ENCODE measurements around the gene SH2D5.

Gene SH2D5

DNA sequence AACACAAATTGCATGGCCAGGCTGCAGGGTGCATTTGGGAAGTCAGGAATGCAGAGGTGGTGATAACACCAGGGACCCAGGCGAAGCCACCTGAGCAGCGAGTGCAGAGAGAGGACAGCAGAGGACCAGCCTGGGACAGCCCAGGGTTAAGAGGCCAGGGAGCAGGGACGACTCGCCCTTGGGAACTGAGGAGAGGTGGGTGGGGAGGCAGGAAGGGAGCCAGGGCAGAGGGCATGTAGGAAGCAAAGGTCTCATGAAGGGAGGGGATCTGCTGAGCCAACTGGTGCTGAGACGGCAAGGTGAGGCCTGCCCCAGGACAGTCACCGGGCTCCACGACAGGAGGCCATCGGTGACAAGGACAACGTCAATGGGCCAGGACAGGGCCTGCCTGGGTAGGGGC lies 31.1 kb downstream of the SH2D5 start:
- Histone ChIP-seq H3K9ac (ENCODE audit: low read length) (no peak overlapping the region), H3K27me3 (ENCODE audit: control insufficient read depth, insufficient read depth, low read length) (no peaks in the 10 kb centered on the region), H3K4me1 (ENCODE audit: control insufficient read depth, insufficient read depth, low read length) (peaks cover 11% of the 10 kb centered on the region; the same call in 1 of the 2 replicates), H3K36me3 (ENCODE audit: control insufficient read depth, insufficient read depth, low read length) (peaks cover 17% of the 10 kb centered on the region; the same call in 1 of the 2 replicates), H3K4me3 (ENCODE audit: low read depth, low read length) (no peak overlapping the region), H3K27ac (ENCODE audit: low read depth, low read length) (no peak overlapping the region), H3K9me3 (ENCODE audit: control insufficient read depth, insufficient read depth, low read depth, low read length) (no peaks in the 10 kb centered on the region)

DNA sequence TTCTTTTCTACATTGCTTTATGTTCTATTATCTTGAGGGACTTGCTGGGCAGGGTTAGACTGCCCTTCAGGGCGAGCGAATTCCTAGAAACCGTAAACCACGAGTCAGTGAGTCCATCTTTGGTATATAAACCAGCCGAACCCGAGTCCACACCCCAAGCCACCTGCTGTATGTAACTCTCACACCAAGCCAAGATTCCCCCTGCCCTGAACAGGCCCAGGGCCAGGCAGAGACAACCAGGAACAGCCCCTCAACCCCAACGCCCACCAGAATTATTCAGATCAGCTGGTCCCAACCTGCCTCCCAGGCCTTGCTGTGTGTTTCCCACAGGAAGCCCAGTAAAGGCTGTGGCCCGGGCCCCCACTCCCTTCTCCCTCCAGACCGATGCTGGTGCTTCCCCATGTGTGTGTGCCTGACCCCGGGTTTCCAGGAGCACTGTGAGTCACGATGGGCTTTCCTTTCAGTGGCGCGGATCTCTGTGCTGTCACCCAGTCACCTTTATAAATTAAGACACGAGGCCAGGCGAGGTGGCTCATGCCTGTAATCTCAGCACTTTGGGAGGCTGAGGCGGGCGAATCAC lies 31.8 kb downstream of the SH2D5 start:
- H3K4me3 ChIP-seq (ENCODE audit: low read depth, low read length) = no peak overlapping the region
- peaks cover 17% of the 10 kb centered on the region; the same call in 1 of the 2 replicates for H3K36me3 ChIP-seq (ENCODE audit: control insufficient read depth, insufficient read depth, low read length)
- H3K4me1 ChIP-seq (ENCODE audit: control insufficient read depth, insufficient read depth, low read length) = peaks cover 11% of the 10 kb centered on the region; the same call in 1 of the 2 replicates
- no peaks in the 10 kb centered on the region for H3K27me3 ChIP-seq (ENCODE audit: control insufficient read depth, insufficient read depth, low read length)
- no peak overlapping the region for H3K9ac ChIP-seq (ENCODE audit: low read length)
- no peak overlapping the region for H3K27ac ChIP-seq (ENCODE audit: low read depth, low read length)
- H3K9me3 ChIP-seq (ENCODE audit: control insufficient read depth, insufficient read depth, low read depth, low read length) = no peaks in the 10 kb centered on the region

DNA sequence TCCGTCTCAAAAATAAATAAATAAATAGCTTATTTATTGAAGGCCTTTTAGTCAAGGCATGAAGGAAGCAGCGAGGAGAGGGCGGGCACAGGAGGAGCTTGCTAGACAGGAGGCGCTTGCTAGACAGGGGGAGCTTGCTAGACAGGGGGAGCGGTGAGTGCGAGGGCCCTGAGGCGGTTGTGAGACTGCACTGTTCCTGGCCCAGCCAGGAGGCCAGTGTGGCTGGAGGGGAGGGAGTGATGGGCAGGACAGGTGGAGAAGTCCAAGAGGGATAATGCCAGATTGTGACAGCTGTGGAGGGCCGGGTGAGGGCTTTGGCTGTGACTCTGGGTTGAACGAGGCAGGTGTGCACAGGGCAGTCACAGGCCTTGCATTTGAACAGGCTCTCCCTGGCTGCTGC lies 32.9 kb downstream of the SH2D5 start:
- H3K27ac ChIP-seq (ENCODE audit: low read depth, low read length) = no peak overlapping the region
- no peaks in the 10 kb centered on the region for H3K27me3 ChIP-seq (ENCODE audit: control insufficient read depth, insufficient read depth, low read length)
- H3K9ac ChIP-seq (ENCODE audit: low read length) = no peak overlapping the region
- H3K9me3 ChIP-seq (ENCODE audit: control insufficient read depth, insufficient read depth, low read depth, low read length) = no peaks in the 10 kb centered on the region
- H3K4me3 ChIP-seq (ENCODE audit: low read depth, low read length) = no peak overlapping the region
- H3K36me3 ChIP-seq (ENCODE audit: control insufficient read depth, insufficient read depth, low read length) = peaks cover 12% of the 10 kb centered on the region; the same call in 1 of the 2 replicates
- peaks cover 11% of the 10 kb centered on the region; the same call in 1 of the 2 replicates for H3K4me1 ChIP-seq (ENCODE audit: control insufficient read depth, insufficient read depth, low read length)

DNA sequence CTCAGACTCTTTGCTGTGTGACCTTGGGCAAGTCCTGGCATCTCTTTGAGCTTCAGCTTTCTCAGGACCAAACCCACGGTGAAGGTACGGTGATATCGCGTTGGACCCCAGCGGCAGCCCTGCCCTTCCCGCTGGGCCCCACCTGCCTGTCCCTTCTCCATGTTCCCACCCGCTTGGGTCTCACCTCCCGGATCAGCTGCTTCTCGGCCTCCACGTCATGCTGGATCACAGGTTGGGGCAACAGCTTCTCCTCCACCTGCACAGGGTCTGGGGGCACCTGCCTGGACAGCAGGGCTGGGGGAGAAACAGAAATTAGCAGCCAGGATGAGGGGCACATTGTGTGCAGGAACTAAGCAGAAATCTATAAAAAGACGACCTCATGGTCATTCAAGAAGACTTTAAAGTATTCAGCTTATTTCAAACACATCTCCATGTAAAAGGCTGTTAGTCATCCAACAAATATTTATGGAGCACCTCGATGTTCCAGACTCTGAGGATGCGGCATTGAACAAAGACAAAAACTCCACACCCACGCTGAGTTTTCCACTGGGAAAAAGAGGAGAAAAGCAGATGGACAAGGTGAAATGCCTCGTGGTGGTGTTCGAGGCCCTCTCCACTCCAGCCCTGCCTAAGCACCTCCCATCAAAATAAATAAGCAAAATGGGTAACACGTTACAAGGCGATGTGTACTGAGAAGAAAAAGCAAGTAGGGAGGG lies 34.1 kb downstream of the SH2D5 start:
- H3K9ac ChIP-seq (ENCODE audit: low read length) = peak overlapping the region; percentile 38
- H3K36me3 ChIP-seq (ENCODE audit: control insufficient read depth, insufficient read depth, low read length) = peaks cover 6% of the 10 kb centered on the region; the same call in 1 of the 2 replicates
- H3K4me1 ChIP-seq (ENCODE audit: control insufficient read depth, insufficient read depth, low read length) = peaks cover 11% of the 10 kb centered on the region; the same call in 1 of the 2 replicates
- H3K4me3 ChIP-seq (ENCODE audit: low read depth, low read length) = no peak overlapping the region
- H3K27me3 ChIP-seq (ENCODE audit: control insufficient read depth, insufficient read depth, low read length) = no peaks in the 10 kb centered on the region
- H3K27ac ChIP-seq (ENCODE audit: low read depth, low read length) = no peak overlapping the region; the same call in 1 of the 2 replicates
- H3K9me3 ChIP-seq (ENCODE audit: control insufficient read depth, insufficient read depth, low read depth, low read length) = no peaks in the 10 kb centered on the region

DNA sequence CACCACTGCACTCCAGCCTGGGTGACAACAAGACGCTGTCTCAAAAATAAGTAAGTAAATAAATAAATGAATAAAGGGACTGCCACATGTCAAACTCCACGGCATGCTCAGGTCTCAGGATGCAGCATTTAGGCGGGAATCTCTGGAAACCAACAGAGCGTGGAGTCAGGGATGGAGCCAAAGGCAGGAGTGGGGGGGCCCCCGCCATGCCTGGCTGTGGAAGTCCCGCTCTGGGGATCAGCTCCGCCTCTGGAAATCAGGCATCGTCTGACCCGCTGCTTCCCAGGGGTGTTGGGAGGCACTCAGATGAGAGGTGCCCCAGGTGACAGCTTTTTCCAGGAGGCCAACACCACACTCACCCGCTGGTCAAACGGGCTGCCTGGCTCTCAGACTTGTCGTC lies 34.9 kb downstream of the SH2D5 start:
- Histone ChIP-seq H3K36me3 (ENCODE audit: control insufficient read depth, insufficient read depth, low read length) (0 out of 2 replicates have a peak, but pooled peaks cover under 1% of the 10 kb centered on the region), H3K4me3 (ENCODE audit: low read depth, low read length) (no peak overlapping the region; the same call in 1 of the 2 replicates), H3K9ac (ENCODE audit: low read length) (peak overlapping the region; percentile 38), H3K27me3 (ENCODE audit: control insufficient read depth, insufficient read depth, low read length) (no peaks in the 10 kb centered on the region), H3K27ac (ENCODE audit: low read depth, low read length) (no peak overlapping the region), H3K4me1 (ENCODE audit: control insufficient read depth, insufficient read depth, low read length) (peaks cover 11% of the 10 kb centered on the region; the same call in 1 of the 2 replicates), H3K9me3 (ENCODE audit: control insufficient read depth, insufficient read depth, low read depth, low read length) (no peaks in the 10 kb centered on the region)

DNA sequence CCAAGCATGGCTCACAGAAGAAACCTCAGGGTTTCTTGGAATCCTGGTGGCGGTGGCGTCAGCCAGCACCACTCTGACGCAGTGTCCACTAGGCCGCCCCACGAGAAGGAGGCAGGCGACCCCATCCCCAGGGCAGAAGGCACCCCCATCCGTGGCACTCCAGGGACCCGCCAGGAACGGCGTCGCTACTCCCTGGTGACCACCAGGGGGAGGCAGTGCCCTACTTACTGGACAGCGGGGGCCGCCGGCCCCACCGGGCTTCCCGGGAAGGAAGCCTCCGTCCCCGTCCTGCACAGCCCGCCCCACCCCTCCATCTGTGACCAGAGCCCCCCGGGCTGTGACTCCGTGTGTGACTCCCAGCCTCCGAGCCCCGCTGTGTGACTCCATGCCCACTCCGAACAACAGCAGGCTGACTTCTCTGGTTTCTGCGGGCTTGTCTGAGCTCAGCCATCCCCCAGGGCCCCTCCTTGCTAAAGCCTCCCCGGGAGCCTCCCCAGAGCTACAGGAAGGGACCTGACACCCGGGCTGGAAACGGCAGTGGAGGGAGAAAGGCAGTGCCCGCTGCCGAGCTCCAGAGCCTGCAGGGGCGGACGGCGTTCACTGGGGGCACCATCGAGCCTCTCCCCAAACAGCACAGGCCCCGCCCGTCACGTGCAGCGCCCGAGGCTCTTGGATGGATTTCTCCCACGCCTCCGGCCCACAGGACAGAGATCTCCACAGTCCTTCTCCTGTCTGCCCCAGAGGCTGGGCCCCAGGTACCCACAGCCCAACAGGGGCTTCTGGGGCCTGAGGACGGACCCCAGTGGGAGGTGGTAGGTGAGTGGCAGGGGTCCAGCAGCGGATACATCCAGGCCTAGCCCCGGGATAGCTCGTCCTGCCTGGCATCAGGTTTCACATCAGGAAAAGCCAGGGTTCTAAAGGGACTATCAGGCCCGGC lies 35.8 kb downstream of the SH2D5 start:
- peak overlapping the region; percentile 76 for H3K9ac ChIP-seq (ENCODE audit: low read length)
- H3K27ac ChIP-seq (ENCODE audit: low read depth, low read length) = no peak overlapping the region; the same call in 1 of the 2 replicates
- H3K27me3 ChIP-seq (ENCODE audit: control insufficient read depth, insufficient read depth, low read length) = no peaks in the 10 kb centered on the region
- no peaks in the 10 kb centered on the region for H3K36me3 ChIP-seq (ENCODE audit: control insufficient read depth, insufficient read depth, low read length)
- H3K9me3 ChIP-seq (ENCODE audit: control insufficient read depth, insufficient read depth, low read depth, low read length) = no peaks in the 10 kb centered on the region
- H3K4me3 ChIP-seq (ENCODE audit: low read depth, low read length) = peak overlapping the region; percentile 74
- H3K4me1 ChIP-seq (ENCODE audit: control insufficient read depth, insufficient read depth, low read length) = peaks cover 11% of the 10 kb centered on the region; the same call in 1 of the 2 replicates

DNA sequence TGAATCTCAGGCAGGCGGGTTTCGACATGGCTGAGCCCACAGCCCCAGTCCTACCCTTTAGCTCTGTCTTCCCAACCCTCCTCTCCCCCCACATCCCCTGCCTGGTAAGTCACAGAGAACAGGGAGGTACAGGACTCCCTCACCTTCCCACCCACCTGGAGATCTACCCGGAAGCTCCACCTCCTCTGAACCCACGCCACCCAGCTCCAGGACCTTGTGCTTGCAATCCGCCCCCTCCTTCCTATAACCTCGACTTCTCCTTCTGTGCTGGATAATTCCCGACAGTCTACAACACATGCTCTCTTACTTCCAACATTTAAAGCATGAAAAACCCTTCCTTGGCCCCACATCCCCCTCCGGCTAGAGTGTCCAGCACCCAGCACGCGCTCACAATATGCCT lies 37.0 kb downstream of the SH2D5 start:
- H3K27ac ChIP-seq (ENCODE audit: low read depth, low read length) = no peak overlapping the region
- no peak overlapping the region for H3K4me3 ChIP-seq (ENCODE audit: low read depth, low read length)
- peaks cover 11% of the 10 kb centered on the region; the same call in 1 of the 2 replicates for H3K4me1 ChIP-seq (ENCODE audit: control insufficient read depth, insufficient read depth, low read length)
- H3K9me3 ChIP-seq (ENCODE audit: control insufficient read depth, insufficient read depth, low read depth, low read length) = no peaks in the 10 kb centered on the region
- H3K9ac ChIP-seq (ENCODE audit: low read length) = no peak overlapping the region
- no peaks in the 10 kb centered on the region for H3K36me3 ChIP-seq (ENCODE audit: control insufficient read depth, insufficient read depth, low read length)
- no peaks in the 10 kb centered on the region for H3K27me3 ChIP-seq (ENCODE audit: control insufficient read depth, insufficient read depth, low read length)

DNA sequence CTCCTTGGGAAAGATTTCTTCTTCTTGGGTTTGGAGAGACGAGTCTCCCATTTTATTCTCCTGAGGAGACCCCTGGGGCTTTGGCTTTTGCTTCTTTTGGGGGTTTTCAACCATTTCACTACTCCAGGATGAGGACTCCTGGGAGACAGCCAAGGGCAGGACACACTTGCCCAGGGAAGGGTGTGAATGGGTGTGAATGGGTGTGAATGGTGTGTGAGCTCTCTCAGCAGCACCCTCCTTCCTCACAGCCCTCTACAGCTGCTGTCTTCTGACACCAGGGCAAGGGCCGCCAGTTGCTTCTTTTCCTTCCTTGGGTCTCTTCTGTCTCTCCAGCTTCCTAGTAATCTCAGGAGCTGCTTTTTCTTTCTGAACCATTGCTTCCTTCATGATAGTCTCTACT lies 38.9 kb downstream of the SH2D5 start:
- Histone ChIP-seq H3K9me3 (ENCODE audit: control insufficient read depth, insufficient read depth, low read depth, low read length) (no peaks in the 10 kb centered on the region), H3K27me3 (ENCODE audit: control insufficient read depth, insufficient read depth, low read length) (no peaks in the 10 kb centered on the region), H3K9ac (ENCODE audit: low read length) (no peak overlapping the region), H3K27ac (ENCODE audit: low read depth, low read length) (no peak overlapping the region), H3K36me3 (ENCODE audit: control insufficient read depth, insufficient read depth, low read length) (0 out of 2 replicates have a peak, but pooled peaks cover 4% of the 10 kb centered on the region), H3K4me3 (ENCODE audit: low read depth, low read length) (no peak overlapping the region), H3K4me1 (ENCODE audit: control insufficient read depth, insufficient read depth, low read length) (peaks cover 11% of the 10 kb centered on the region; the same call in 1 of the 2 replicates)

DNA sequence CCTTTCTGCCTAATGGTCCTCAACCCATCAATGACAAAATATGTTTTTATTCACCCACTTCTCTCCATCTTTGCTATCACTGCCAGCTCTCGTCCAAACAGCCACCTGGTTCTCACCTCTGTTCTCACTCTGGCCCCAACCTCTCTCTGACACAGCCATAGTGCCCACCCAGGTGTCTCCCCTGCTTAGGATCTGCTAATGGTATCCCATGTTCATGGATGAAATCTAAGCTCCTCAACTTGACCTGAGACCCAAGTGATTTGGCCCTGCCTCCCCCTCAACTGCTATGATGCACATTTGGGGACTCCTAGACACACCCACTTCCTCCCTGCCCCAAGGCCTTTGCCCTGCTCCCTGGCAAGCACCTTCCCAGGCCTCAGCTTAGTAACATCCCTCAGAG lies 40.6 kb downstream of the SH2D5 start:
- Histone ChIP-seq H3K4me1 (ENCODE audit: control insufficient read depth, insufficient read depth, low read length) (no peaks in the 10 kb centered on the region), H3K27me3 (ENCODE audit: control insufficient read depth, insufficient read depth, low read length) (no peaks in the 10 kb centered on the region), H3K4me3 (ENCODE audit: low read depth, low read length) (no peak overlapping the region), H3K9me3 (ENCODE audit: control insufficient read depth, insufficient read depth, low read depth, low read length) (no peaks in the 10 kb centered on the region), H3K36me3 (ENCODE audit: control insufficient read depth, insufficient read depth, low read length) (0 out of 2 replicates have a peak, but pooled peaks cover 4% of the 10 kb centered on the region), H3K27ac (ENCODE audit: low read depth, low read length) (no peak overlapping the region), H3K9ac (ENCODE audit: low read length) (no peak overlapping the region)

DNA sequence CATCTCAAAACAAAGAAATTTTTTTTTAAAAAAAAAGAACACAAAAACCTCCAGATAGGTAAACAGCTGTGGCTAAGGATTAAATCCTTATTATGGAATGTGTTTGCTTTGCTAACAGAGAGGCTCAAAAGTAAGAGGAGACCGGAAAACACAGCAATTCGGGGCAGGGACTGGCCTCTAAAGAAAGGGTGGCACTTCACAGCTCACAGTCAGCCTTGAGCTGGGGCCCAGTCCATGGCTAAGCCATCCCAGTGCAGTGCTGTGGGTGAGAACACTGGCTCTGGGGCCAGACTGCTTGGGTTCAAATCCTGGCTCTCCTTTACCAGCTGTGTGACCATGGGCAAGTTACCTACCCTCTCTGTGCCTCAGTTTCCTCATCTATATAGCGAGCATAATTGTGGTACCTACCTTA lies 42.9 kb downstream of the SH2D5 start:
- Histone ChIP-seq H3K9me3 (ENCODE audit: control insufficient read depth, insufficient read depth, low read depth, low read length) (no peaks in the 10 kb centered on the region), H3K27me3 (ENCODE audit: control insufficient read depth, insufficient read depth, low read length) (no peaks in the 10 kb centered on the region), H3K27ac (ENCODE audit: low read depth, low read length) (no peak overlapping the region), H3K9ac (ENCODE audit: low read length) (no peak overlapping the region), H3K36me3 (ENCODE audit: control insufficient read depth, insufficient read depth, low read length) (0 out of 2 replicates have a peak, but pooled peaks cover 4% of the 10 kb centered on the region), H3K4me1 (ENCODE audit: control insufficient read depth, insufficient read depth, low read length) (no peaks in the 10 kb centered on the region; the same call in 1 of the 2 replicates), H3K4me3 (ENCODE audit: low read depth, low read length) (no peak overlapping the region)

Data from HUES6 (cell line).